BJ (cell line): Measurements from ENCODE around the gene HCN3. TPM values are rescaled to one million over a fixed set of nuclear protein-coding genes. Genes with fewer than 3 reads are reported as not detected.
"Not testable (repeated sequence)": the region's sequence is repeated elsewhere in the genome, so short reads cannot be mapped to it uniquely, and the experiment has no call there.

ENCODE experiments used
- CTCF ChIA-PET: fragments of 350-600 bp; formaldehyde crosslinking; extraction: SDS; loops from one replicate; lab custom pipeline; 2021; ENCODE audit warnings: antibody characterized with exemption, inconsistent platforms; lab: Yijun Ruan, JAX
- POLR2A ChIA-PET: fragments of 300-600 bp; sonication (Branson Sonifier 250); formaldehyde crosslinking; extraction: SDS; loops from one replicate; lab custom pipeline; 2021; ENCODE audit warnings: antibody characterized with exemption; lab: Charles Lee
- DNase-seq: peaks from one replicate; pipeline ENCODE4 v3.0.0-alpha.2; 2011; ENCODE audit warnings: low read depth
- H3K27me3 ChIP-seq: 2 replicates; pipeline ENCODE4 v1.6.0; 2011; ENCODE audit warnings: low read length; ENCODE audit not compliant: control insufficient read depth, insufficient read depth
- H3K36me3 ChIP-seq: 2 replicates; pipeline ENCODE4 v1.5.1; 2011; ENCODE audit warnings: low read length; ENCODE audit not compliant: control insufficient read depth, insufficient read depth
- H3K4me3 ChIP-seq: 2 replicates; pipeline ENCODE4 v1.5.1; 2011; ENCODE audit warnings: low read depth, mild to moderate bottlenecking, control low read depth, low read length
- CTCF ChIP-seq: IDR thresholded peaks from 2 replicates; pipeline ENCODE4 v1.5.1; 2011; ENCODE audit warnings: low read depth, mild to moderate bottlenecking, control low read depth, inconsistent platforms, low read length, moderate library complexity; ENCODE audit not compliant: insufficient read depth
- polyA plus RNA-seq: library from polyadenylated mRNA; depleted of rRNA; stranded (reverse); fragments of >200 nt; gene quantifications from 2 replicates; pipeline ENCODE4 v1.2.3, GENCODE V29; 2011

HCN3 gene
- polyA plus RNA-seq, 1 experiment: 4.0 TPM

DNA sequence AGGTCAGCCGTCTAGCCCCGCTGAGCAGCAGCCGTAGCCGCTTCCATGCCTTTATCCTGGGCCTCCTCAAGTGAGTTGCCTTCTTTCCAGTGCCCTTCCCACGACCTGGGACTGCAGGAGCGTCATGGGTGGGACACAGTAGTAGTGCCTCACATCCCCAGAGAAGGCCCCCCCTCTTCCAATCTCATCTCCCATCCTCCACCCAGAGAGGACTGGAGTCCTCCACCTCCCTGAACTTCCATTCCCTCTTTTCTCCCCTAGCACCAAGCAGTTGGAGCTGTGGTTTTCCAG lies 48.3 kb downstream of the HCN3 start:
- TF ChIP-seq CTCF: no peak
- DNase-seq: no peak
- CTCF ChIA-PET: interaction anchor here (0.9 to 4.3 kb wide), 5 partner anchors 9 to 82 kb away, joined by 3 to 54 read pairs (median 7); no protein-coding TSS in a partner anchor

GRCh38 chr1:155326020-155326526 lies 48.8 kb downstream of the HCN3 start:
- Histone ChIP-seq H3K27me3 (no peaks in the 10 kb centered on the region), H3K36me3 (peaks cover 12% of the 10 kb centered on the region), H3K4me3 (no peak overlapping the region)
- POLR2A ChIA-PET: no interaction called here
- no peak for DNase-seq
- TF ChIP-seq CTCF: no peak
- CTCF ChIA-PET: interaction anchor here (1.3 to 3.6 kb wide), 2 partner anchors 9 to 76 kb away, joined by 3 to 26 read pairs; no protein-coding TSS in a partner anchor

More for the DNA sequence above, 48.3 kb downstream of the HCN3 start:
- H3K4me3 ChIP-seq: peak overlapping the region; percentile 66
- H3K36me3 ChIP-seq: peaks cover 9% of the 10 kb centered on the region
- H3K27me3 ChIP-seq: no peaks in the 10 kb centered on the region
- POLR2A ChIA-PET: no interaction called here

GRCh38 chr1:155326631-155327037 lies 49.4 kb downstream of the HCN3 start:
- TF ChIP-seq CTCF: no peak
- POLR2A ChIA-PET: no interaction called here
- Histone ChIP-seq H3K4me3 (no peak overlapping the region), H3K36me3 (peaks cover 14% of the 10 kb centered on the region), H3K27me3 (no peaks in the 10 kb centered on the region)
- no peak for DNase-seq
- CTCF ChIA-PET: interaction anchor here (3.6 kb wide), 1 partner anchor 76 kb away, joined by 26 read pairs; no protein-coding TSS in a partner anchor

DNA sequence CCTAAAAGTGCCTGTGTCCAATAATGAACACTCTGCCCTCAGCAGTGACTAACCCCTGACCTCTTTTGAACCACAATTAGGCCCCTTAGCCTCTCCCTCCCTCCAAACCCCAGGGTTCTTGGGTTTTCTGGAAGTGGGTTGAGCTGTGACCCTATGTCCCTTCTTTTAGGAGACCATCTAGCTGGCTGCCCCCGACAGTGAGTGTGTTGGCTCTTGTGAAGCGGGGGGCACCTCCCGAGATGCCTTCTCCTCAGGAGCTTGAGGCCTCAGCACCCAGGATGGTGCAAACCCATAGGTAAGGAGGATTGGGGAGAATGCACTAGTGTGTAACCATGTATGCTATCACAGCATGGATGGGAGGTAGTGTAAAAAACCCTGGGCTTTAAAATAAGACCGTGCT lies 50.7 kb downstream of the HCN3 start:
- ChIA-PET CTCF (interaction anchor here (1.0 to 3.6 kb wide), 2 partner anchors 78 to 134 kb away, joined by 3 to 26 read pairs; no protein-coding TSS in a partner anchor), POLR2A (no interaction called here)
- TF ChIP-seq CTCF: no peak

GRCh38 chr1:155328856-155329255 lies 51.6 kb downstream of the HCN3 start:
- POLR2A ChIA-PET, H3K4me3 ChIP-seq, H3K27me3 ChIP-seq, DNase-seq: not testable (repeated sequence)
- CTCF ChIA-PET: interaction anchor here (1.0 to 3.6 kb wide), 2 partner anchors 78 to 135 kb away, joined by 3 to 26 read pairs; no protein-coding TSS in a partner anchor
- H3K36me3 ChIP-seq: peaks cover 14% of the 10 kb centered on the region

More for the DNA sequence above, 50.7 kb downstream of the HCN3 start:
- H3K36me3 ChIP-seq: peaks cover 14% of the 10 kb centered on the region
- H3K27me3 ChIP-seq: no peaks in the 10 kb centered on the region
- no peak overlapping the region for H3K4me3 ChIP-seq
- DNase-seq: no peak
